Measurements from ENCODE around the gene ZNF543.

GRCh38 chr19:57324992-57325391 is 4.7 kb downstream of the ZNF543 start:
- TF ChIP-seq CTCF (IDR thresholded peaks at IDR 0.05): no peak
- no peak for TF ChIP-seq EZH2 (IDR thresholded peaks at IDR 0.05; ENCODE audit: borderline replicate concordance, insufficient read depth, low read depth, low read length, poor library complexity, severe bottlenecking)

All from B cell (primary cell).